MM.1S (cell line): ENCODE data around the gene DDX54.
A peak's percentile ranks its signal among the peaks of the same experiment; 100 is the strongest.

ENCODE experiments used
- DNase-seq: peaks from one replicate; pipeline ENCODE4 v3.0.0-alpha.2; 2015
- H2AFZ ChIP-seq: fragments of 300-600 bp; sonication (generic); 2 replicates; pipeline ENCODE4 v1.6.0; 2016; ENCODE audit warnings: antibody characterized with exemption, low read length
- H3F3A ChIP-seq: fragments of 300-600 bp; sonication (generic); 2 replicates; pipeline ENCODE4 v1.6.1; 2016; ENCODE audit warnings: mild to moderate bottlenecking, antibody characterized with exemption, low read length, moderate library complexity, mixed read lengths; ENCODE audit not compliant: insufficient read depth
- H3K27ac ChIP-seq: fragments of 300-600 bp; sonication (generic); 2 replicates; pipeline ENCODE4 v1.5.1; 2016; ENCODE audit warnings: mild to moderate bottlenecking, low read length
- H3K27me3 ChIP-seq: fragments of 300-600 bp; sonication (generic); replicated peaks from 2 replicates; pipeline ENCODE4 v1.6.0; 2016; ENCODE audit warnings: low read length; ENCODE audit not compliant: insufficient read depth
- H3K36me3 ChIP-seq: fragments of 300-600 bp; sonication (generic); replicated peaks from 2 replicates; pipeline ENCODE4 v1.6.1; 2016; ENCODE audit warnings: mild to moderate bottlenecking, low read length, mixed read lengths; ENCODE audit not compliant: insufficient read depth
- H3K4me1 ChIP-seq: fragments of 300-600 bp; sonication (generic); 2 replicates; pipeline ENCODE4 v1.6.1; 2016; ENCODE audit warnings: low read length, mixed read lengths
- H3K4me2 ChIP-seq: fragments of 300-600 bp; sonication (generic); 2 replicates; pipeline ENCODE4 v1.6.0; 2016; ENCODE audit warnings: low read depth, low read length
- H3K4me3 ChIP-seq: fragments of 300-600 bp; sonication (generic); 2 replicates; pipeline ENCODE4 v1.5.1; 2016; ENCODE audit warnings: low read length, mixed read lengths
- H3K79me2 ChIP-seq: fragments of 300-600 bp; sonication (generic); 2 replicates; pipeline ENCODE4 v1.6.1; 2016; ENCODE audit warnings: mixed run types, low read length, mixed read lengths
- H3K9ac ChIP-seq: fragments of 300-600 bp; sonication (generic); 2 replicates; pipeline ENCODE4 v1.6.1; 2016; ENCODE audit warnings: low read length, mixed read lengths
- H3K9me2 ChIP-seq: fragments of 300-600 bp; sonication (generic); replicated peaks from 2 replicates; pipeline ENCODE4 v1.6.1; 2016; ENCODE audit warnings: mild to moderate bottlenecking, low read length, mixed read lengths; ENCODE audit not compliant: insufficient read depth
- H3K9me3 ChIP-seq: fragments of 300-600 bp; sonication (generic); replicated peaks from 2 replicates; pipeline ENCODE4 v1.6.1; 2016; ENCODE audit warnings: mild to moderate bottlenecking, low read length, mixed read lengths; ENCODE audit not compliant: insufficient read depth
- H4K20me1 ChIP-seq: fragments of 300-600 bp; sonication (generic); 2 replicates; pipeline ENCODE4 v1.6.1; 2016; ENCODE audit warnings: mild to moderate bottlenecking, low read length, moderate library complexity, mixed read lengths; ENCODE audit not compliant: insufficient read depth
- EZH2 ChIP-seq: fragments of 300-600 bp; sonication (generic); optimal IDR thresholded peaks from 2 replicates; pipeline ENCODE3; 2017; ENCODE audit warnings: low read depth, mild to moderate bottlenecking, antibody characterized with exemption, low read length, mixed read lengths
- EZH2phosphoT487 ChIP-seq: fragments of 300-600 bp; sonication (generic); IDR thresholded peaks from 2 replicates; pipeline ENCODE4 v1.6.1; 2018; ENCODE audit warnings: antibody characterized with exemption, low read length
- TF ChIP-seq, protein P1 (sequence below): fragments of 300-600 bp; sonication (generic); IDR thresholded peaks from 2 replicates; pipeline ENCODE4 v1.5.1; 2016; ENCODE audit warnings: antibody characterized with exemption, low read length, mixed read lengths

Gene DDX54

GRCh38 chr12:113174461-113175384, 10.6 kb downstream of the DDX54 start:
- H3K4me2 ChIP-seq = no peak overlapping the region
- TF ChIP-seq, protein P1, sequence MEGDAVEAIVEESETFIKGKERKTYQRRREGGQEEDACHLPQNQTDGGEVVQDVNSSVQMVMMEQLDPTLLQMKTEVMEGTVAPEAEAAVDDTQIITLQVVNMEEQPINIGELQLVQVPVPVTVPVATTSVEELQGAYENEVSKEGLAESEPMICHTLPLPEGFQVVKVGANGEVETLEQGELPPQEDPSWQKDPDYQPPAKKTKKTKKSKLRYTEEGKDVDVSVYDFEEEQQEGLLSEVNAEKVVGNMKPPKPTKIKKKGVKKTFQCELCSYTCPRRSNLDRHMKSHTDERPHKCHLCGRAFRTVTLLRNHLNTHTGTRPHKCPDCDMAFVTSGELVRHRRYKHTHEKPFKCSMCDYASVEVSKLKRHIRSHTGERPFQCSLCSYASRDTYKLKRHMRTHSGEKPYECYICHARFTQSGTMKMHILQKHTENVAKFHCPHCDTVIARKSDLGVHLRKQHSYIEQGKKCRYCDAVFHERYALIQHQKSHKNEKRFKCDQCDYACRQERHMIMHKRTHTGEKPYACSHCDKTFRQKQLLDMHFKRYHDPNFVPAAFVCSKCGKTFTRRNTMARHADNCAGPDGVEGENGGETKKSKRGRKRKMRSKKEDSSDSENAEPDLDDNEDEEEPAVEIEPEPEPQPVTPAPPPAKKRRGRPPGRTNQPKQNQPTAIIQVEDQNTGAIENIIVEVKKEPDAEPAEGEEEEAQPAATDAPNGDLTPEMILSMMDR = peak; percentile 68
- TF ChIP-seq EZH2phosphoT487 (no peak), EZH2 (no peak)
- no peak overlapping the region for H3K9ac ChIP-seq
- H4K20me1 ChIP-seq = no peaks in the 10 kb centered on the region
- no peak overlapping the region for H3K27ac ChIP-seq
- no peaks in the 10 kb centered on the region for H3F3A ChIP-seq
- DNase-seq = peak; percentile 28
- H3K9me2 ChIP-seq = no peaks in the 10 kb centered on the region
- H3K4me3 ChIP-seq = no peak overlapping the region
- H3K9me3 ChIP-seq = no peaks in the 10 kb centered on the region
- no peaks in the 10 kb centered on the region for H3K27me3 ChIP-seq
- no peak overlapping the region for H2AFZ ChIP-seq
- no peaks in the 10 kb centered on the region for H3K79me2 ChIP-seq
- H3K36me3 ChIP-seq = no peaks in the 10 kb centered on the region
- no peaks in the 10 kb centered on the region; the same call in 1 of the 2 replicates for H3K4me1 ChIP-seq

DNA sequence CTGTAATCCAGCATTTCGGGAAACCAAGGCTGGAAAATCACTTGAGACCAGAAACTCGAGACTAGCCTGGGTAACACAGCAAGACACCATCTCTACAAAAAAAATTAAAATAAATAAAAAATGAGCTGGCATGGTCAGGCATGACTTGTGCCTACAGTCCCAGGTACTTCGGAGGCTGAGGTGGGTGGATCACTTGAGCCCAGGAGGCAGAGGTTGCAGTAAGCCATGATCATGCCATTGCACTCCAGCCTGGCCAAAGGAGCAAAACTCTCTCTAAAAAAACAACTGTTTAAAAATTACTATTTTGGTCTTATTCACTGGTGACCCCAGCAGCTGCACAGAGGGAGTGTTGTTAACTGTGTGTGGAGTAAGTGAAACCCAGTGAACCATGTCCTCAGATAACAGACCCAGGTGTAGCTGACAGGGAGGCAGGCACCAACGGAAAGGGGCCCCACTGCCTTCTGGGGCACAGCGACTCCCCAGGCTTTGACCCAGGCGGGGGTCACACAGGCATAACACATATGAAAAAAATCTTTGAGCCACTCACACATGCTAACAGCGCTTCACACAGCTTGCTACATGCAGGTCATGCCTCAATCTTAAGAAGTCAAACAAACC, 12.1 kb downstream of the DDX54 start:
- H3K4me3 ChIP-seq = no peak overlapping the region
- peak overlapping the region; percentile 10; the same call in 1 of the 2 replicates for H3K27ac ChIP-seq
- H3K9me2 ChIP-seq = no peaks in the 10 kb centered on the region
- H4K20me1 ChIP-seq = no peaks in the 10 kb centered on the region
- TF ChIP-seq EZH2phosphoT487 (no peak), EZH2 (no peak)
- no peak overlapping the region for H3K4me2 ChIP-seq
- H3K9me3 ChIP-seq = no peaks in the 10 kb centered on the region
- no peaks in the 10 kb centered on the region for H3K79me2 ChIP-seq
- no peak overlapping the region for H2AFZ ChIP-seq
- H3K27me3 ChIP-seq = no peaks in the 10 kb centered on the region
- H3K36me3 ChIP-seq = no peaks in the 10 kb centered on the region
- H3F3A ChIP-seq = no peaks in the 10 kb centered on the region
- H3K4me1 ChIP-seq = no peaks in the 10 kb centered on the region; the same call in 1 of the 2 replicates
- DNase-seq = peak; percentile 46
- H3K9ac ChIP-seq = no peak overlapping the region

DNA sequence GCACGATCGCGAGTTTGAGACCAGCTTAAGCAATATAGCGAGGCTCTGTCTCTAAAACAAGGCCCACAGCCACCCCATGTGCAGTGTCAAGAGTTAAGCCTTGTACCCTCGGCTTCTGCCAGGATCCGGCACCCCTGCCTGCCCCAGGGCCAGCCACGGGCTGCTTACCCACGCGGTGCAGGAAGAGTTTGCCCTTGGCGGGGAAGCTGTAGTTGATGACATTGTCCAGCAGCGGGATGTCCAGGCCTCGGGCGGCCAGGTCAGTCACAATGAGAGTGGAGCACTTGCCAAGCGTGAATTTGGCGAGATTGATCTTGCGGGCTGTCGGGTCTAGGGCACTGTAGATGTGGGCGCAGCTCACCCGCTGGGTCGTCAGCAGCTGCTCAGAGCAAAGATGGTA, 13.1 kb downstream of the DDX54 start:
- Histone ChIP-seq H3K9me2 (no peaks in the 10 kb centered on the region), H3K79me2 (no peaks in the 10 kb centered on the region), H3K4me1 (no peaks in the 10 kb centered on the region; the same call in 1 of the 2 replicates), H3K27ac (no peak overlapping the region), H3K27me3 (no peaks in the 10 kb centered on the region), H4K20me1 (no peaks in the 10 kb centered on the region), H3K36me3 (no peaks in the 10 kb centered on the region), H3K9me3 (no peaks in the 10 kb centered on the region), H3K4me3 (no peak overlapping the region), H3K9ac (no peak overlapping the region), H3K4me2 (no peak overlapping the region), H2AFZ (no peak overlapping the region), H3F3A (no peaks in the 10 kb centered on the region)
- TF ChIP-seq EZH2 = no peak
- no peak for TF ChIP-seq EZH2phosphoT487
- TF ChIP-seq, protein P1 = no peak
- no peak for DNase-seq
